GM12801 (cell line): Measurements from ENCODE around the gene OR52B6.

ENCODE experiments used
- CTCF ChIP-seq: IDR thresholded peaks from one replicate; pipeline ENCODE4 v1.5.1; 2011; ENCODE audit warnings: control low read depth; ENCODE audit not compliant: insufficient read length; ENCODE audit errors: extremely low read depth

The OR52B6 gene

GRCh38 chr11:5600374-5600851 lies 19.7 kb downstream of the OR52B6 start:
- peak; percentile 96 for TF ChIP-seq CTCF

- TF ChIP-seq CTCF = no peak
These were observed 22.6 kb downstream of the OR52B6 start for GRCh38 chr11:5603326-5603725.

GRCh38 chr11:5604896-5605295 lies 24.2 kb downstream of the OR52B6 start:
- TF ChIP-seq CTCF = no peak

- TF ChIP-seq CTCF = no peak
These were observed 25.2 kb downstream of the OR52B6 start for GRCh38 chr11:5605849-5606248.

- TF ChIP-seq CTCF = no peak
These were observed 28.1 kb downstream of the OR52B6 start for GRCh38 chr11:5608808-5609207.

- TF ChIP-seq CTCF = no peak
These were observed 29.8 kb downstream of the OR52B6 start for GRCh38 chr11:5610446-5610845.

GRCh38 chr11:5611627-5612026 lies 30.9 kb downstream of the OR52B6 start:
- TF ChIP-seq CTCF = no peak

GRCh38 chr11:5618807-5619206 lies 38.1 kb downstream of the OR52B6 start:
- TF ChIP-seq CTCF = no peak
